ENCODE data around the gene OTUD5.
"Not testable (repeated sequence)": the region's sequence is repeated elsewhere in the genome, so short reads cannot be mapped to it uniquely, and the experiment has no call there.

OTUD5 gene, protein sequence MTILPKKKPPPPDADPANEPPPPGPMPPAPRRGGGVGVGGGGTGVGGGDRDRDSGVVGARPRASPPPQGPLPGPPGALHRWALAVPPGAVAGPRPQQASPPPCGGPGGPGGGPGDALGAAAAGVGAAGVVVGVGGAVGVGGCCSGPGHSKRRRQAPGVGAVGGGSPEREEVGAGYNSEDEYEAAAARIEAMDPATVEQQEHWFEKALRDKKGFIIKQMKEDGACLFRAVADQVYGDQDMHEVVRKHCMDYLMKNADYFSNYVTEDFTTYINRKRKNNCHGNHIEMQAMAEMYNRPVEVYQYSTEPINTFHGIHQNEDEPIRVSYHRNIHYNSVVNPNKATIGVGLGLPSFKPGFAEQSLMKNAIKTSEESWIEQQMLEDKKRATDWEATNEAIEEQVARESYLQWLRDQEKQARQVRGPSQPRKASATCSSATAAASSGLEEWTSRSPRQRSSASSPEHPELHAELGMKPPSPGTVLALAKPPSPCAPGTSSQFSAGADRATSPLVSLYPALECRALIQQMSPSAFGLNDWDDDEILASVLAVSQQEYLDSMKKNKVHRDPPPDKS

DNA sequence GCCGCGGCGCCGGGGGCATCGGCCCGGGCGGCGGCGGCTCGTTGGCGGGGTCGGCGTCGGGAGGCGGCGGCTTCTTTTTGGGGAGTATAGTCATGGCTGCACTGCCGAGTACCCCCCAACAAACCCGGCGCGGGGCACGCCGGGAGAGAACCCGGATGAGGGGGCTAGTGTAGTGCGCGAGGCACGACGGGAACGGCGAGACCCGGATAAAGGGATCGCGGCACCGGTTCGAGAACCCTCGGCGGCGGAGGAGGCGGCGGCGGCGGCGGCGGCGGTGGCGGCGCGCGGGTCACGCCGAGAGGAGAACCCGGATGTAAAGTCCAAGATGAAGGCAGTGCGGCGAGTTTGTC lies at the start of gene OTUD5:
TSS of gene OTUD5 (minus strand) at position 131 of the 350 bp plus-strand sequence. CDS start at position 94, 37 bp downstream.
- DNase-seq (ENCODE audit: low read depth), result peak; percentile 52

DNA sequence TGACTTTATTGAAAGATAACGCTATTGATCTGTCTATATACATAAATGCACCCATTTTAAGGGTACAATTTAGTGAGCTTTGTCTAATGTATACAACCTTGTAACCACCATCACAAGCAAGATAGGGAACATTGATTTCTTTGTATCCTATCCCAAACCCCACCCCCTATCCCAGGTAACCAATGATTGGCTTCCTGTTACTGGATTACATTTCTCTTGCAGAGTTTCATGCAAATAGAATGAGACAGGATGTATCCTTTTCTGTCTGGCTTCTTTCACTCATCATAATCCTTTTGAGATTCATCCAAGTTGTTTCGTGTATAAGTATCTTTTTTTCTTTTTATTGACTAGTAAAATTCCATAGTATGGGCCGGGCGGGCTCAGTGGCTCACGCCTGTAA lies 46.3 kb upstream of the OTUD5 start:
- peak; percentile 11 for DNase-seq (ENCODE audit: low read depth)

DNA sequence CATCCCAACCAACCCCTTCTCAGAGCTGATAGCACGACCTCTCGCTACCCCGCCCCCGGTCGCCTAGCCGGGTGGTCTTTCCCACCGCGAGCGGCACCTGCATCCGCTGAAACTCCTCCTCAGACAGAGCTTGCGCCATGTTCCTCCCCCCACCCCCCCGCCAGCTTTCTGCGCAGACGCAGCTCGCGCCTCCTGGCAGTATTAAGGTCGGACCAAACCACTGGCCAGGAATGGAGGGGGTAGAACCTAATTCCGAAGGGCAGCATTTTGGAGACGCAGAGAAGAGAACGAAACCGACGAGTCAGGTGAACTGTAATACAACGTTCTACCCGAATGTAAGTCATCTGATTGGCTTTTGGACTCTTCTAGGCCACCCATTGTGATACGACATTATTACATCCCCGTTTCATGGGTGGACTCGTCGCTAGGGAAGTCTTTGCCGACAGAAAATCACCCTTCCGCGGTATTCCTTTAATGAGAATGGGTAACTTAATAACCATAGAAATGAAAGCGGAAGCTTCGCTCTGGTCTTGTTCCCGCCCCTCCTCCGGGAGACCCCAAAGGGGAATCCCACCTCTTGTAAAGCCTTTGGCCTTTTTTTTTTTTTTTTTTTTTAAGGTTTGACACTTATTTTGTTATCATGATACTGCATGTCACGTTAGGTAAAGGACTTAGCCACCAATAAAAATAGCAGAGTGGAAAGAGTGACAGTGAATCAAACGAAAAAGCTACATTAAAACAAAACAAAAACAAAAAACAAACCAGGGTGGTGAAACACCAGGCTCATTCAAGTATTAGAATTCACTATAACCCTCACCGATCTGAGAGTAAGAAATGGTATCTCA lies 44.9 kb upstream of the OTUD5 start, which contains the start of gene GRIPAP1:
TSS of gene GRIPAP1 (minus strand) at position 174 of the 845 bp plus-strand sequence. CDS start at position 139, 35 bp downstream.
- peak; percentile 88 for DNase-seq (ENCODE audit: low read depth)

DNA sequence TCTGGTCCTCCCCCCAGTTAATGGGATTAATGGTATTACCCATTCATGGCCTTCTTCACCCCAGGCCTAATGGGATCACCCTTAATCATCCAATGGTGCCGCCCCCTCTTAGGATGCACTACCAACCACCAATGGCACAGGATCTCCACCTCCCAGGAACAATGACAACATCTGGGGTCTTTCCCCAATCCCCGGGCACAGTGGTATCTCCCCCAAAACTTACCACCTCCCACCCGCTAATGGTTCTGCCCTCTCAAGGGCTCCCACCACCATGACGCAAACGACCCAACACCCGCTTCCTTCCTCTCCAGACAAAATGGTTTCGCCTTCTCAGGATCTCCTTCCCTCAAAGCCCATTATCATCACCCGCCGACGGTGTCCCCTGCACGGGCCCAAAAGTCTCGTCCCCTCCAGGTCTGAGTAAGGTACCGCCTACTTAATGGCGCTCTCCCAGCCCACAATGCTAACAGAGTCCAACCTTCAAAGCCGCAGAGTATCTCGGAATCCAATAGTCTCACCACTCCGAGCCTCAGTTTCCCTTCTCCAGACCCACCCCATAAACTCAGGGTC lies 44.2 kb upstream of the OTUD5 start:
- peak; percentile 37 for DNase-seq (ENCODE audit: low read depth)

DNA sequence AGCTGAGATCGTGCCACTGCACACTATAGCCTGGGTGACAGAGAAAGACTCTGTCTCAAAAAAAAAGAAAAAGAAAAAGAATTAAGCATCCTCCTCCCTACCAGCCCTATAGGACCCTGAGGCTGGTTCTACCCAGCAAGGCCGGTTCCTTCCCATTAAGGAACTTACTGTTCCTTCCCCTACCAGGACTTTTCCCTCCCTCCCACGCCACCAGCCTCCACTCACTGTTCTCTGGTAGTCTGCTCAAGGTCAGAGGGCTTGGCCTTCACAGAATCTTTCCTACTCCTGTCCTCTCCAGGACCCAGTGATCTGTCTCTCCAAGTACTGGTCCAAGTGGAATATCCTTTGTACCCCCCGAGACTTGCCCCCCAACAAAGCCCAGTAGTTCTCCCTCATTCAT lies 43.2 kb upstream of the OTUD5 start:
- DNase-seq (ENCODE audit: low read depth), result no peak

DNA sequence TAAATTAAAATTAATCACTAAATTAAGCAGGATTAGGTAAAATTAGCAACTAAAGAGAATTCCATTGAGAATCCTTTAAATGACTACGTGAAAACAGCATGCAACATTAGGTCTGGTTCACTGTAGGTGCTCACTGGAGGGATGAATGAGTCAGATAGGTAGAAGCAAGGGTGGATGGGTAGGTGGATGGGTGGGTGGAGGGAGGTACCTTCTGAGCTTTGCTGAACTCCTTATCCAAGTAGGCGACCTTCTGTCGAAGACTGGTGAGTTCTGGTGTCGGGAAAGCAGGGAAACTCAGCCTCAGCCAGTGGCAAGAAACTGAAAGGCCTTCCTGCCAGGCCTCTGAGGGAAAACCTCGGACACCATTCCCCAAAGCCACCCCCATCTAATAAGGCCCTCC lies 41.6 kb upstream of the OTUD5 start:
- DNase-seq (ENCODE audit: low read depth), result no peak

DNA sequence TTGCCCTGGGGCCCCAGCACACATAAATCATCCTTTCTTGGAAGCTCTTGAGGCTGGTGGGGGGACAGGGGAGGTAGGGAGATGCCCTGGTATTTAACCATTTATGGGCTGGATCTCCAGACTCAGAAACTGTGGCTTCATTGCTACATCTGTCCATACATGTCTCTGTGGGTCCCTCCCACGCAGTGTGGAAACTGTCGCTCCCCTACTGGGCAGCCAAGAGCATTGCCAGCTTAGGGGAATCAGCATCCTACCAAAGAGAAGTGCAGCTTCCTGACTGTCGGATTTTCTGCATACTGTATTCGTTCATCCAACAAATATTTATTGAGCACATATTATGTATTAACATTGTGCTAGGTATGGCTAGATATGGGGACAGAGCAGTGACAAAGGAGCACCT lies 41.0 kb upstream of the OTUD5 start:
- DNase-seq (ENCODE audit: low read depth), result no peak

DNA sequence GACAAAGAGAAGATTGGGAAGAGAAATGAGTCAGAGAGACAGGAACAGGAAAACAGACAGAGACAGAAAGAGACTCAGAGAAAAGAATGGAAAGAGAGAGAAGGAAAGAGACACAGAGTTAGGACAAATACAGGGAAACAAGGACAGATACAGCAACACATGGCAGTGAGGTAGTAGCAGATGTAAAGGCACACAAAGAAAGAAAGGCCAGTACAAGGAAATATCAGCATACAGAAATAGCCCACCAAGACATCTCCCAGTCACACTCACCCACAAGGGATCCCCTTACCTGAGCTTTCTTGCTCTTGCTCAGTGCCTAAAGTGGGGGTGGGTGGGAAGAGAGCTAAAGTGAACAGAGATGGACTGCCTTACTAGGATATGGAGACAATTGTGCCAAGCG lies 40.5 kb upstream of the OTUD5 start:
- DNase-seq (ENCODE audit: low read depth), result no peak

DNA sequence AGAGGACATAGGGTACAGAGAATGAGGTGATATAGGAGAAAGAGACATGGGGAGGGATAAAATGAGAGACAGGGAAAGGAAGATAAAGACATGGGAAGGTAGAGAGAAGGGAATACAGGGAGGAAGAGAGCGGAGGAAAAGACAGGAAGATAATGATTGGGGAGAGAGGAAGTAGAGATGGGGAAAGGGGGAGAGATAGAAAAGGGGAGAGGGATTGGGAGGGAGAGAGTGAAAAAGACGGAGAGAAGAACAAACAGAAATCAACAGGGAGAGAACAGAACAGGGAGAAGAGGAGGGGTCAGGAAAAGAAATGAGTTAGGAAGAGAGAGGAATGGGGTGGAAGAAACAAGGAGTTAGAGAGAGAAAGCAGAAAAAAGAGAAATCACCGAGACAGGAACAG lies 40.0 kb upstream of the OTUD5 start:
- no peak for DNase-seq (ENCODE audit: low read depth)

DNA sequence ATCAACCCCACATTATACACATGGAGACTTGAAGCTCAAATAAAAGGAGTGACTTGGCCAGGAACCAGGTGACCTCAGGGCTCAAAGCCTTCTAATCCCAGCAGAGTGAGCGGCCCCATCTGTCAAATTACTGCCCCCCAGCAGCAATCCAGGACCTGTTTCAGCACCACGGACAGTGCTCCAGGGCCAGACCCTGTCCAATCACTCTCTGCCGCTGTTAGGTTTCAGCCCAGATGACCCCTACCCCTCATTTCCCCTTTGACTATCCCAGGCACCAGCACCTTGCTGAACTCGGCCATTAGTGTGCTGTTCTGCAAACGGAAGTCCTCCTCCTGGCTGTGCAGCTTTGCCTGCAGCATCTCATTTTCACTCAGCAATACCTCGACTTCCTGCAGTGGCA lies 39.6 kb upstream of the OTUD5 start:
- no peak for DNase-seq (ENCODE audit: low read depth)

DNA sequence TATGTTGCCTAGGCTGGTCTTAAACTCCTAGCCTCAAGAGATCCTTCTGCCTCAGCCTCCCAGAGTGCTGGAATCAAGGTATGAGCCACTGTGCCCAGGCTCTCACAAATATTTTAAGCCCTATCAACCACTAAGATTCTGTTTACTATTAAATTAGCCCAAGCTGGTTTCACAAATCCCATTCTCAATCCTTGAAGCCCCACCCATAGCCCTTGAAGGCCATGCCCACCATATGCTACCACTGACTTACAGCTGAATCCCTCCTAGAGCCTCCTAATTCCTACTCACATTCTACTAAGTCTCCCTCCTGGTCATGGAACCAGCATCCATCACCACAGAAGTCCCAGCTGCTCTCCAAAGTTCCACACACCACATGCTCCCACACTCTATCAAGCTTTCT lies 34.9 kb upstream of the OTUD5 start:
- DNase-seq (ENCODE audit: low read depth), result no peak

DNA sequence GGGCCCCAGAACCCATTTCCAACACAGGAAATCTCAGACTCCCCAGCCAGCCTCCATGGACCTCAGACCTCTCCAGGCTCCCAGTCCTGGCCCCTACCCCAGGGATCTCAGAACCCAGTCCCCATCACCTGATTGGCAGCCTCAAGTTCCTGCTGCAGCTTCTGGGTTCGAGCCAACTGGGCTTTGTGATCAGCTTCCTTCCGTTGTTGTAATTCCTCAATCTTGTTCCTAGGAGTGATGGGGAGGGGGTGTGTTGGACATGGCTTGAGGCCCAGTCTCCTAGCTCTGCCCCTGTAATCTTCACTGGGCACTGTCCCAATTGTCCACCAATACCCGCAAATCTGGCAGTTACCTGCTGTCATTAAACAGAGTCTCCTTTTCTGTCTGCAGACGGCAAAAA lies 32.1 kb upstream of the OTUD5 start:
- no peak for DNase-seq (ENCODE audit: low read depth)

DNA sequence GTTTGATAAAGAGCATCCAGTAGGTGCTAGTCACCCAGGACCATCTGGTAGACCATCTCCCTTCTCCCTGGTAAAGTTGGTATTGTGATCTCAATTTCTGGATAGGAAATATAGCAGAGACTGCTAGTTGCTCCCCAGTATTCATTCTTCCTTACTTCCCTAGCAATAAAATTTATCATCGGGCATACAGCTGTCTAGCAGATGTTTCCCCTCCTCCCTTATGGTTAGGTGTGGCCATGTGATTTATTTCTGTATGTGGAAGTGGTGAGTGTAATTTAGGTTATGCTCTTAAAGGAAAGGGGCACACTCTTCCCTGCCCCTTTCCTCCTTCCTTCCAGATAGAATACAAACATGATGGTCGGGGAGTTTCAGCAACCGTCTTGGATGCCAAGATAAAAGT lies 26.5 kb upstream of the OTUD5 start:
- no peak for DNase-seq (ENCODE audit: low read depth)

DNA sequence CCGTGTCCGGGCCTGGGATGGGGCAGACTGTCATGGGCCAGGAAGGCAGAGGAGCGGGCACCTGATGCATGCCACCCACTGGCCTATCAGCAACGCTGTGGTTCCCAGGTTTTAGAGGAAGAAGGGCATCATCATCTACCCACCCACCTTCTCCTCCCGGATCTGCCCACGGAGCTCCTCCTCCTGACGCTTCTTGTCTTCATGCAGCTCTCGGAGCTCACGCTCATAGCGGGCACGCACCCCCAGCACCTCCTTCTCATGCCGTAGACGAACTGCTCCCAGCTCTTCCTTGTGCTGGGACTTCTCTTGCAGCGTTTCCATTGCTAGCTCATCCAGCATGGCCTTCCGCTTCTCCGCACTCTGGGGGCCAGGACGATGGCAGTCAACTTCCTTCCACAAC lies 25.7 kb upstream of the OTUD5 start:
- DNase-seq (ENCODE audit: low read depth), result no peak

DNA sequence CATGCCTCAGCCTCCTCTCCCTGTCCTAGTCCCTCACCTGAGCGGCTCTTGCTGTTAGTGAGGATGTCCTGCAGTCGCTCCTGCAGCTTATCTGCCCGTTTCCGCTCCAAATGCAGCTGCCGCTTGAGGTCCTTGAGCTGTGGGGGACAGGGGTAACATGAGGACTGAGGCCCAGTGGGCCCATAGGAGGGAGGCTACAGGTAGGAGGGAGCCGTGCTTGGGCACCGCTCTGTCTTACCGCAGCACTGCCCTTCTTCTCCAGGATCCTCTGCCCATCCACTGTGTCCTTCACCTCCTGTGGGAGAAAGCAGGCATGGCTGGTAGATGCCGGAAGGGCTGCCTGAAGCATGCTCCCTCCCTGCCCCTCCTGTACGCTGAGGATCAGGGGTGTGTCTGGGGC lies 23.8 kb upstream of the OTUD5 start:
- DNase-seq (ENCODE audit: low read depth), result no peak

DNA sequence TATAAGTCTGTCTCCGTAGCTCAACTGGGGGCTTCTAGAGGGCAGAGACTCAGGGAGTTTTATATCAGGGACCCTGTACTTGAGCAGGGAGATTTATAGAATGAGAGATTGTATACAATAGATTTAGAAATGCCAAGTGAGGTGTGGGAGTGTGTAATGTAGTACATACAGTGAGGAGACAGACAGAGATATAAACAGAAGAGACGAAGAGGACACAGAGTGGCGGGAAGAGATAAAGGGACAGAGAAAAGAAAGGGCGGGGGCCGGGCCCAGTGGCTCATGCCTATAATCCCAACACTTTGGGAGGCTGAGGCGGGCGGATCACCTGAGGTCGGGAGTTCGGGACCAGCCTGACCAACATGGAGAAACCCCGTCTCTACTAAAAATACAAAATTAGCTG lies 22.9 kb upstream of the OTUD5 start:
- DNase-seq (ENCODE audit: low read depth), result not testable (repeated sequence)

DNA sequence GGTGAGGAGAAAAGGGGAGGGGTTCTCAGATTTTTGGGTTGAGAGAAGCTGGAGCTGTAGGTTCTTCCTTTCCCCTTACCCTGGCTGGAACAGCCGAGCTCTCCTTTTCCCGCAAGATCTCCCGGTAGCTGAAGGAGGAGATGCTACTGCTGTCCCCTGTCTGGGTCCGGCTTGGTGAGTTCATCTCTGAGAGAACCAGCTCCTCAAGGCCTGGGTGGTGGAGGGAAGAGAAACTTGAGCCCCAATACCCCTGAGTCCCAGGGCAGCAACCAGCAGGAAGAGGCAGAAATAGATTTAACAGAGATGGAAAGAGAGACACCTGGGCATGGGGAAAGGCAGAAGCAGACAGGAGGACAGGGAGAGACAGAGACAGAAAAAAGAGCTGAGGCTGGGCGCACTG lies 20.8 kb upstream of the OTUD5 start:
- no peak for DNase-seq (ENCODE audit: low read depth)

DNA sequence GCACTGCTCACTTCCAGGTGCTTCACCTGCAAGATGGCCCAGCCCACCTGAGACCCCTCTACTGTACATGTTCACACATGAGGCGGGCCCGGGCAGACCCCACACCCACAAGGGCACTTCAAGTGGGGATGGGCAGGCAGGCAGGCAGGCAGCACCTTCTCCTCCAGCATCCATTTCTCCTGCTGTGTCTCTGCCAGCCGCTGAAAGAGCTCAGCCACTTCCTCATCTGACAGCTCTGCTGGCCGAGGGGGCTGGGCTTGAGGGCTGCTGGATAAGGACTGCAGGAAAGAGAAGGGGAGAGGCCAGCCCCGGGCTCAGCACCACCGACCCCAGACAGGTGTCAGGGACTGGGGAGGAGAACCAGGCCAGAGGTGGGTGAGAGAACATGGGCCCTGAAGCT lies 18.7 kb upstream of the OTUD5 start:
- DNase-seq (ENCODE audit: low read depth), result no peak

DNA sequence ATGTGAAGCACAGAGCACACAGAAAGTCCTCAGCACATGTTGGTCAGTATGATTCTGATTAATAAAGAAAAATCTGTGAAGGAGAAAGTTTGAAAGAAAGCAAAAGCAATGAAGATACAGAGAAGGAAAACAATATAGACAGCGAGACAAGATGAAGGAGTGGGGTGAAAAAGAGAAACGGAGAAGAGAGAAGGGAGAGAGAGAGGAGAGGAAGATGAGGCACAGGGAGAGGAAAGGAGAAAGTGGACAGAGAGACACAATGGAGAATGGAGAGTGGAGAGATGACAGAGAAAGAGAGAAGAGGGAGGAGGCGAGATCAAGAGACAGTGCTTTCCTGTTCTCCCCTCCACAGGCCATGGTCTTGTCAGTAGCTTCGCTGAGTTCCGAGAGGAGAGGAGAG lies 18.1 kb upstream of the OTUD5 start:
- DNase-seq (ENCODE audit: low read depth), result no peak

DNA sequence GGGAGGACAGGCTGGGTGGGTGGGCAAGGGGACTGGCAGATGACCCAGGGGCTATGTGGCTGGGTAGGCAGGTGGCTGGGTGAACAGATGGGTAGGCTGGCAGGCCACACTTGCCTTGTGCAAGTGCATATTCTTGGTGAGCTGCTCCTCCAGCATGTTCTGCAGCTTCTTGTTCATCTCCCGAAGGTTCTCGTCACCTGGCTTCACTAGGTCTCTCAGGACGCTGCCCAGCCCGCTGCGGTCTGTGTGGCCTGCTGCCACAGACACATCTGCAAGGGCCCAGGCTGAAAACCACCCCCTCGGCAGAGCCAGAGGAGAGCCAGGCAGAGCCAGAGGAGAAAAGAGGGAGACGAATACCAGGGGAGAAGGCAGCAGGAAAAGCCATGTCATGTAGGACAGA lies 17.6 kb upstream of the OTUD5 start:
- no peak for DNase-seq (ENCODE audit: low read depth)

DNA sequence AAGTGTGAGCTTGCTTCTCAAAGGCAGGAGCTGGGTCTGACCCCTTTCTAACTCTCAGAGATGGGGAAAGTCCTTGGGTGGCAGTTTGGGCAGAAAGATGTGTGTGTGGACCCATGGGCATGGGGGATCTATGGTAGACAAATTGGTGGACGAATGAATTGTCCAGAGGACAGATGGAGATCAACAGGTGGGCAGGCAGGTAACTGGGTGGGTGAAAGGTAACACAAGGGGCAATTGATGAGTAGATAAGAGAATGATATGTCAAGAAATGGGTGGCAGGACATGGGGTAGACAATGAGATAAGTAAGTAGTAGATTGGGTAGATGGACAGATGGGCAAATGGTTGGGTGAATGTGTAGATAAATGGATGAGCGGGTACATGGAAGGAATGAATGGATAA lies 17.2 kb upstream of the OTUD5 start:
- no peak for DNase-seq (ENCODE audit: low read depth)

DNA sequence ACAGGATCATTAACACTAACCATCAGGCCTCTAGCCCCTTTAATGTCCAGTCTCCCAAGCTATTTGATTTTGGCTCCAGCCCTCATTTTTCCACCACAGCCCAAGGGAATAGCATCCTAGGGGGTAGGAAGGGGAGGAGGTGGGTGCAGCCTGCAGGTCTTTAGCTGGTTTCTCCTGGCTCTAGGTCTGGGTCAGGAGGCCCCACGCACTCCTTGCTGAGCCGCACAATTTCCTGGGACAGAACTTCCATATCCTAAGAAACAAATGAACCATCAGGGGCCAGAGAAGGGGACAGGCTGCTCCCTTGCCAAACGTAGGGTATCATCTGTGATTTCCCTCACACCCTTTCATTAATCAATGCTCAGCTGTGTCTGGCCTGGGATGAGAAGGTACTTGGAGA lies 16.6 kb upstream of the OTUD5 start:
- DNase-seq (ENCODE audit: low read depth), result no peak
